ENCODE results near the gene RECQL5. TPM values are rescaled to one million over a fixed set of nuclear protein-coding genes. Genes with fewer than 3 reads are reported as not detected.
A peak's percentile ranks its signal among the peaks of the same experiment; 100 is the strongest.

RECQL5 gene
- polyA plus RNA-seq, 2 of the 4 experiments (the other 2 are of a cell fraction) = 22.7 to 39.9 TPM

DNA sequence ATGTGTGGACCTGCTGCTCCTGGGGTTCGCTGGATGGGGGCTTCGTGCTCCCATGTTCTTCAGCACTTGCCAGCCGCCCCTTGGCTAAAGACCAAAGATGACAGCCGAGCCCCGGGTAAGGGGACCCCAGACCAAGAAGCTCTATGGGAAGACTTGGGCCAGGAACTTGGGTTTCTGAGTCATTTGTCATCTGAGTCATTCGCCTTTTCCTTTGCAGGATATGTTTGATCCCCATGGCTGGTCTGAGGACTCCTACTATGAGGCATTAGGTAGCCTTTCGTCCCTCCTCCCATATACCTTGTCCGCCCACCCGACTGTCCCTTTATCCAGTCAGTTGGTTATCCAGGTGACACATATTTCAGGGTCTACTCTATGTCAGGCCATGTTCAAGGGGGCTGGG, 36.6 kb upstream of the RECQL5 start:
- H3K4me2 ChIP-seq = no peak overlapping the region
- no peak for ATAC-seq
- ChIA-PET CTCF (interaction anchor here (0.6 to 9.9 kb wide), 6 partner anchors 17 to 381 kb away, joined by 3 to 116 read pairs (median 16); partner anchors contain the start of genes ITGB4 and SMIM5), POLR2A (no interaction called here)
- no peak for DNase-seq (ENCODE audit: low read depth in 1 of 2, low spot score in 1 of 2)
- peak overlapping the region; percentile 93; a peak in 5 of 6 replicates for H3K27ac ChIP-seq
- no peak for FAIRE-seq
- no peak overlapping the region for H3K4me3 ChIP-seq
- peaks cover 83% of the 10 kb centered on the region for H3K4me1 ChIP-seq
- no peaks in the 10 kb centered on the region for H3K9me3 ChIP-seq
- 88% methylated on average over 9 of the region's 9 CpGs for WGBS (ENCODE audit: missing lambda C conversion rate)
- TF ChIP-seq, protein P1, sequence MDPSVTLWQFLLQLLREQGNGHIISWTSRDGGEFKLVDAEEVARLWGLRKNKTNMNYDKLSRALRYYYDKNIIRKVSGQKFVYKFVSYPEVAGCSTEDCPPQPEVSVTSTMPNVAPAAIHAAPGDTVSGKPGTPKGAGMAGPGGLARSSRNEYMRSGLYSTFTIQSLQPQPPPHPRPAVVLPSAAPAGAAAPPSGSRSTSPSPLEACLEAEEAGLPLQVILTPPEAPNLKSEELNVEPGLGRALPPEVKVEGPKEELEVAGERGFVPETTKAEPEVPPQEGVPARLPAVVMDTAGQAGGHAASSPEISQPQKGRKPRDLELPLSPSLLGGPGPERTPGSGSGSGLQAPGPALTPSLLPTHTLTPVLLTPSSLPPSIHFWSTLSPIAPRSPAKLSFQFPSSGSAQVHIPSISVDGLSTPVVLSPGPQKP (IDR thresholded peaks at IDR 0.05; ENCODE audit: low read depth, low read length) = no peak
- TF ChIP-seq CEBPB (IDR thresholded peaks at IDR 0.05) (no peak), RAD21 (conservative IDR thresholded peaks at IDR 0.05 in 1 of 2, IDR thresholded peaks at IDR 0.05 in 1 of 2) (no peak), KDM1A (IDR thresholded peaks at IDR 0.05; ENCODE audit: low read depth) (no peak), EHMT2 (IDR thresholded peaks at IDR 0.05; ENCODE audit: low read depth) (no peak), MAZ (IDR thresholded peaks at IDR 0.05; ENCODE audit: borderline replicate concordance, low read depth, low read length) (no peak), FOSB (CRISPR knock-in tag; IDR thresholded peaks at IDR 0.05) (no peak), HEYL (CRISPR knock-in tag; IDR thresholded peaks at IDR 0.05) (no peak), HDAC2 (IDR thresholded peaks at IDR 0.05) (no peak), NR3C1 (IDR thresholded peaks at IDR 0.05) (no peak), CHD2 (IDR thresholded peaks at IDR 0.05; ENCODE audit: low read length, partially characterized antibody) (no peak), BHLHE40 (IDR thresholded peaks at IDR 0.05; ENCODE audit: low read depth, low read length) (no peak), TFCP2L1 (CRISPR knock-in tag; IDR thresholded peaks at IDR 0.05) (no peak)
- TF ChIP-seq, protein P2, sequence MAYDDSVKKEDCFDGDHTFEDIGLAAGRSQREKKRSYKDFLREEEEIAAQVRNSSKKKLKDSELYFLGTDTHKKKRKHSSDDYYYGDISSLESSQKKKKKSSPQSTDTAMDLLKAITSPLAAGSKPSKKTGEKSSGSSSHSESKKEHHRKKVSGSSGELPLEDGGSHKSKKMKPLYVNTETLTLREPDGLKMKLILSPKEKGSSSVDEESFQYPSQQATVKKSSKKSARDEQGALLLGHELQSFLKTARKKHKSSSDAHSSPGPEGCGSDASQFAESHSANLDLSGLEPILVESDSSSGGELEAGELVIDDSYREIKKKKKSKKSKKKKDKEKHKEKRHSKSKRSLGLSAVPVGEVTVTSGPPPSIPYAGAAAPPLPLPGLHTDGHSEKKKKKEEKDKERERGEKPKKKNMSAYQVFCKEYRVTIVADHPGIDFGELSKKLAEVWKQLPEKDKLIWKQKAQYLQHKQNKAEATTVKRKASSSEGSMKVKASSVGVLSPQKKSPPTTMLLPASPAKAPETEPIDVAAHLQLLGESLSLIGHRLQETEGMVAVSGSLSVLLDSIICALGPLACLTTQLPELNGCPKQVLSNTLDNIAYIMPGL (CRISPR knock-in tag; IDR thresholded peaks at IDR 0.05; ENCODE audit: borderline replicate concordance) = no peak
- TF ChIP-seq, protein P3, sequence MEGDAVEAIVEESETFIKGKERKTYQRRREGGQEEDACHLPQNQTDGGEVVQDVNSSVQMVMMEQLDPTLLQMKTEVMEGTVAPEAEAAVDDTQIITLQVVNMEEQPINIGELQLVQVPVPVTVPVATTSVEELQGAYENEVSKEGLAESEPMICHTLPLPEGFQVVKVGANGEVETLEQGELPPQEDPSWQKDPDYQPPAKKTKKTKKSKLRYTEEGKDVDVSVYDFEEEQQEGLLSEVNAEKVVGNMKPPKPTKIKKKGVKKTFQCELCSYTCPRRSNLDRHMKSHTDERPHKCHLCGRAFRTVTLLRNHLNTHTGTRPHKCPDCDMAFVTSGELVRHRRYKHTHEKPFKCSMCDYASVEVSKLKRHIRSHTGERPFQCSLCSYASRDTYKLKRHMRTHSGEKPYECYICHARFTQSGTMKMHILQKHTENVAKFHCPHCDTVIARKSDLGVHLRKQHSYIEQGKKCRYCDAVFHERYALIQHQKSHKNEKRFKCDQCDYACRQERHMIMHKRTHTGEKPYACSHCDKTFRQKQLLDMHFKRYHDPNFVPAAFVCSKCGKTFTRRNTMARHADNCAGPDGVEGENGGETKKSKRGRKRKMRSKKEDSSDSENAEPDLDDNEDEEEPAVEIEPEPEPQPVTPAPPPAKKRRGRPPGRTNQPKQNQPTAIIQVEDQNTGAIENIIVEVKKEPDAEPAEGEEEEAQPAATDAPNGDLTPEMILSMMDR (IDR thresholded peaks at IDR 0.05) = no peak

DNA sequence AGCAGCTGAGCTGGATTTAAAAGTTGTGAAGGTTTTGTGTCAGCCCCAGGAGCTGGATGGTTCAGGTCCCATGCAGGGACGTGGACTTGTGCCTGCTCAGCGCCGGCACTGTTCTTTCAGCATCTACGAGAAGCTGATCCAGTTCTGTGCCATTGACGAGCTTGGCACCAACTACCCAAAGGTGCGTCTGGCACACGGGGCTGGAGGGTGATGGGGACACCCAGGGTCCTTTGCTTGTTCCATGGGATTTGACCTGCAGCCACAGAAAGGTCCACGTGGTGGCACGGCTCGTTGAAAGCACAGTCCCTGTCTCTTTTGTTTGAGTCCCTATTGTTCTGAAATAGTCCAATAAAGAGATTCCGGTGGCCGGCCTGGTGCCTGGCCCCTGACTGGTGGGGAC, 36.2 kb upstream of the RECQL5 start:
- FAIRE-seq = no peak
- TF ChIP-seq FOSB (CRISPR knock-in tag; IDR thresholded peaks at IDR 0.05) = no peak
- no peak for TF ChIP-seq ZFP36 (IDR thresholded peaks at IDR 0.05; ENCODE audit: borderline replicate concordance, partially characterized antibody)
- TF ChIP-seq, protein P4, sequence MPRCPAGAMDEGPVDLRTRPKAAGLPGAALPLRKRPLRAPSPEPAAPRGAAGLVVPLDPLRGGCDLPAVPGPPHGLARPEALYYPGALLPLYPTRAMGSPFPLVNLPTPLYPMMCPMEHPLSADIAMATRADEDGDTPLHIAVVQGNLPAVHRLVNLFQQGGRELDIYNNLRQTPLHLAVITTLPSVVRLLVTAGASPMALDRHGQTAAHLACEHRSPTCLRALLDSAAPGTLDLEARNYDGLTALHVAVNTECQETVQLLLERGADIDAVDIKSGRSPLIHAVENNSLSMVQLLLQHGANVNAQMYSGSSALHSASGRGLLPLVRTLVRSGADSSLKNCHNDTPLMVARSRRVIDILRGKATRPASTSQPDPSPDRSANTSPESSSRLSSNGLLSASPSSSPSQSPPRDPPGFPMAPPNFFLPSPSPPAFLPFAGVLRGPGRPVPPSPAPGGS (IDR thresholded peaks at IDR 0.05) = no peak
- TF ChIP-seq CHD4 (IDR thresholded peaks at IDR 0.05; ENCODE audit: borderline replicate concordance) = no peak
- no peak for TF ChIP-seq CBX2 (IDR thresholded peaks at IDR 0.05; ENCODE audit: borderline replicate concordance, low read depth)
- no peak for TF ChIP-seq RAD21 (conservative IDR thresholded peaks at IDR 0.05 in 1 of 2, IDR thresholded peaks at IDR 0.05 in 1 of 2)
- no peak for TF ChIP-seq NPAS2 (CRISPR knock-in tag; IDR thresholded peaks at IDR 0.05; ENCODE audit: borderline replicate concordance)
- TF ChIP-seq BHLHE40 (IDR thresholded peaks at IDR 0.05; ENCODE audit: low read depth, low read length) = no peak
- no peak for TF ChIP-seq JUN (IDR thresholded peaks at IDR 0.05)
- TF ChIP-seq RCOR1 (IDR thresholded peaks at IDR 0.05; ENCODE audit: low read depth, low read length) = no peak
- ChIA-PET POLR2A (interaction anchor here (0.9 kb wide), 1 partner anchor 77 kb away, joined by 3 read pairs; no protein-coding TSS in a partner anchor), CTCF (interaction anchor here (0.6 to 9.9 kb wide), 5 partner anchors 17 to 380 kb away, joined by 3 to 116 read pairs (median 4); partner anchors contain the start of genes ITGB4 and SMIM5)
- DNase-seq (ENCODE audit: low read depth in 1 of 2, low spot score in 1 of 2) = no peak
- Histone ChIP-seq H3K4me3 (no peak overlapping the region), H3K4me1 (peaks cover 83% of the 10 kb centered on the region), H3K9me3 (no peaks in the 10 kb centered on the region), H3K27ac (peak overlapping the region; percentile 93; a peak in 5 of 6 replicates), H3K4me2 (no peak overlapping the region)
- WGBS (ENCODE audit: missing lambda C conversion rate) = 93% methylated on average over 12 of the region's 12 CpGs
- no peak for ATAC-seq

Data from A549 (cell line).